ENCODE measurements around the gene RTN4.

- TF ChIP-seq CTCF (IDR thresholded peaks at IDR 0.05; ENCODE audit: low read depth, low read length, poor library complexity, severe bottlenecking) (no peak), EZH2phosphoT487 (IDR thresholded peaks at IDR 0.05; ENCODE audit: borderline replicate concordance, low read length) (no peak)
Observed at GRCh38 chr2:55099493-55099877, 49.2 kb upstream of the RTN4 start.

Measured in DOHH2 (cell line).